Pancreas (tissue), 10 donors: Measurements from ENCODE around the gene CYS1. TPM values are rescaled to one million over a fixed set of nuclear protein-coding genes. Genes with fewer than 3 reads are reported as not detected.

Experiments used
- ATAC-seq, 4 donors: fragments of 200-7000 bp; cut with Tn5 transposase; one replicate each; pipeline versions ENCODE4 v1.8.0 to v1.9.1; 2020; ENCODE audit warnings: mild to moderate bottlenecking in 4 of 4, moderate library complexity in 4 of 4
- DNase-seq, 6 donors: peaks; one replicate each; pipeline ENCODE4 v3.0.0-alpha.2; 2020
- FAIRE-seq: peaks from 2 replicates; lab custom pipeline; 2012; peaks lifted over from hg19 to GRCh38; lab: Jason Lieb, UNC
- H3K27ac ChIP-seq, 4 donors: fragments of 200-600 bp; sonication (generic); 1 replicate in 3 of 4; 2 replicates in 1 of 4; pipeline versions ENCODE4 v1.5.0 to v1.8.0; 2020
- H3K27me3 ChIP-seq, 4 donors: fragments of 200-600 bp; one replicate each; pipeline ENCODE4 v1.8.0; 2021
- H3K36me3 ChIP-seq, 3 donors: fragments of 200-600 bp; sonication (generic) in 1 of 3; one replicate each; pipeline versions ENCODE4 v1.5.0 to v1.8.0; 2020 to 2021
- H3K4me1 ChIP-seq, 3 donors: fragments of 200-600 bp; one replicate each; pipeline ENCODE4 v1.8.0; 2021
- H3K4me3 ChIP-seq, 4 donors: fragments of 200-600 bp; sonication (generic) in 2 of 4; one replicate each; pipeline versions ENCODE4 v1.5.0 to v1.8.0; 2020 to 2021
- H3K9me3 ChIP-seq, 4 donors: fragments of 200-600 bp; one replicate each; pipeline ENCODE4 v1.8.0; 2021
- WGBS, 2 donors: extraction: QIAGEN DNeasy Blood & Tissue Kit; methylation state at CpG; one replicate each; pipeline ENCODE4 v1.1.7; 2013; 5-methylcytosine and 5-hydroxymethylcytosine counted together
- intact Hi-C, 3 donors: fragments of 100-400 bp; cut with DNase I; formaldehyde crosslinking; loops; one replicate each; pipeline versions ENCODE4 v1.11.1 to v1.14.2; 2022
- polyA plus RNA-seq, 2 donors: library from polyadenylated mRNA; stranded (reverse); fragments of 200-250 nt; gene quantifications; one replicate each; pipeline ENCODE4 v1.2.3, GENCODE V29; 2013
- total RNA-seq, 6 donors: library from RNA; stranded (reverse); fragmentation: NEBNext Ultra II Directional in 4 of 6; extraction: Animal tissue kit (Norgen Biotek cat#: 25700) in 4 of 6; gene quantifications; one replicate each; pipeline versions ENCODE4 v1.2.1 to v1.2.4, GENCODE V29; 2021 to 2023
- TF ChIP-seq, protein P1 (sequence below), 4 donors: fragments of 200-600 bp; sonication (generic) in 3 of 4; IDR thresholded peaks; one replicate each; pipeline versions ENCODE4 v1.5.0 to v1.8.0; 2021; ENCODE audit warnings: antibody characterized with exemption in 4 of 4
- donor health status: healthy with polysubstance abuse.
- donor health status: DM: no; HTN: no; CAD: no; lungs with moderate emphysema.
- donor health status: DM: no; HTN: no; CAD: no.
- donor health status: control.
- donor health status: control.
- donor health status: Bipolar disorder and iron deficiency.
- donor health status: DM: yes; HTN: yes; CAD: no.
- donor health status: DM: no; HTN: no; CAD: no.
- donor health status: DM: no; HTN: no; CAD: no.
- donor health status: DM: yes; HTN: yes; CAD: no.

The CYS1 gene
- total and polyA plus RNA-seq, 8 donors, result 18.9 to 51.3 (median 21.7) TPM

DNA sequence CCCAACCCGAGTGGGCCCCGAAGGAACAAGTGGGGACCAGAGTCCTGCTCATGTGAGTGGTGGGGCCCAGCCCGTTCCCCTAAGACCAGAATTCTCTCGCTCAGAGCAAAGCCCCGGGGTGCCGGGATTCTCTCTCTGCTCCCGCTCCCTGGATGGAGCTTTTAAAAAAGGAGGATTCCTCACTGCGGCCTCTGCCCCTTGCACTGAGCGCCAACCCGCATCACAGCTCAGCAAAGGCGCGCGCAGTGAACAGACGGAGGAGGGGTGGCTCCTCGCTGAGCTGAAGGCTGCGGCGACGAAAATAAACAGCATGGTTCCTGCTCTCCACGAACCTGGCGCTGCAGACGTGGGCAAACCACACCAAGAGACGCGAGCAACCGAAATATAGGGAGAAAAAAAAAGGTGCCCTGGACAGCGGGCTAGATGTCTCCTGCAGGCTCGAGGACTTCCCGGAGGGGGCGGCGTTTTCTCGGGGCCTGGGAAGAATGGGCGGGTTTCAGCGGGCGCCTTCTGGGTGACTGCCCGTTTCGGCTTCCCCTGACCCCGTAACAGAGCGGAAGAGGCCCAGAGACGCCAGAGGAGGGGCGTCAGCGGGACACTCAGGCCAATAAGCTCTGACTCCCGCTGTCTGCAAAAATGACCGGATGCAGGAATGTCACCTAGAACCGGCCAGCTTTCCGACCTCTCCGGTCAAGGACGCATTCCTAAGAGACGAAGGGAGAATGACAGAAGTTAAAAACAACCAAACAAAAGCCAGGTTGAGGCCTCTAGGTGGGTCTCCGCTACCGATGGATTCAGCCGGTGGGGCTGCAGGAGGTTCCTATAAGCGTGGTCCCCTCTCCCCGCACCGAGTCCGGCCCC, 37.7 kb downstream of the CYS1 start:
- intact Hi-C loops, result no loop called here
- H3K4me3 ChIP-seq, result peak overlapping the region; percentile 7 to 42 (median 28)
- peaks cover 42 to 51% (median 44%) of the 10 kb centered on the region in 3 donors for H3K4me1 ChIP-seq
- TF ChIP-seq, protein P1, sequence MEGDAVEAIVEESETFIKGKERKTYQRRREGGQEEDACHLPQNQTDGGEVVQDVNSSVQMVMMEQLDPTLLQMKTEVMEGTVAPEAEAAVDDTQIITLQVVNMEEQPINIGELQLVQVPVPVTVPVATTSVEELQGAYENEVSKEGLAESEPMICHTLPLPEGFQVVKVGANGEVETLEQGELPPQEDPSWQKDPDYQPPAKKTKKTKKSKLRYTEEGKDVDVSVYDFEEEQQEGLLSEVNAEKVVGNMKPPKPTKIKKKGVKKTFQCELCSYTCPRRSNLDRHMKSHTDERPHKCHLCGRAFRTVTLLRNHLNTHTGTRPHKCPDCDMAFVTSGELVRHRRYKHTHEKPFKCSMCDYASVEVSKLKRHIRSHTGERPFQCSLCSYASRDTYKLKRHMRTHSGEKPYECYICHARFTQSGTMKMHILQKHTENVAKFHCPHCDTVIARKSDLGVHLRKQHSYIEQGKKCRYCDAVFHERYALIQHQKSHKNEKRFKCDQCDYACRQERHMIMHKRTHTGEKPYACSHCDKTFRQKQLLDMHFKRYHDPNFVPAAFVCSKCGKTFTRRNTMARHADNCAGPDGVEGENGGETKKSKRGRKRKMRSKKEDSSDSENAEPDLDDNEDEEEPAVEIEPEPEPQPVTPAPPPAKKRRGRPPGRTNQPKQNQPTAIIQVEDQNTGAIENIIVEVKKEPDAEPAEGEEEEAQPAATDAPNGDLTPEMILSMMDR (IDR thresholded peaks at IDR 0.05), result no peak
- peak; percentile 2 to 22 (median 12) for ATAC-seq
- peaks cover 0 to 7% (median 4%) of the 10 kb centered on the region in 3 donors for H3K36me3 ChIP-seq
- no peaks in the 10 kb centered on the region for H3K9me3 ChIP-seq
- peak; percentile 80 to 89 (median 83) for DNase-seq
- peak overlapping the region; percentile 92 to 97 (median 94) for H3K27ac ChIP-seq
- H3K27me3 ChIP-seq, result no peaks in the 10 kb centered on the region
- WGBS, 2 donors, result 11 to 15% methylated on average over 52 to 54 of the region's 54 CpGs
- FAIRE-seq, result no peak

GRCh38 chr2:10041711-10042110, 38.5 kb downstream of the CYS1 start:
- Histone ChIP-seq H3K4me3 (peak overlapping the region in 1 of 4 donors; percentile 42), H3K4me1 (peaks cover 39 to 51% (median 40%) of the 10 kb centered on the region in 3 donors), H3K9me3 (no peaks in the 10 kb centered on the region), H3K27ac (peak overlapping the region; percentile 92 to 97 (median 94)), H3K27me3 (no peaks in the 10 kb centered on the region), H3K36me3 (peaks cover 0 to 2% (median 0%) of the 10 kb centered on the region in 3 donors)
- ATAC-seq (no peak), FAIRE-seq (no peak), DNase-seq (peak in 2 of 6 donors; percentile 59 to 63)
- intact Hi-C loops, result no loop called here
- WGBS, 2 donors, result 90 to 93% methylated on average over 14 of the region's 14 CpGs
- TF ChIP-seq, protein P1 (IDR thresholded peaks at IDR 0.05), result no peak

- intact Hi-C loops, result no loop called here
- no peak for FAIRE-seq
- peak in 5 of 6 donors; percentile 82 to 88 (median 87) for DNase-seq
- H3K36me3 ChIP-seq, result no peaks in the 10 kb centered on the region
- H3K4me3 ChIP-seq, result no peak overlapping the region
- H3K27ac ChIP-seq, result peak overlapping the region; percentile 92 to 97 (median 94)
- peak; percentile 10 to 35 (median 22) for ATAC-seq
- peaks cover 42 to 50% (median 47%) of the 10 kb centered on the region in 3 donors for H3K4me1 ChIP-seq
- H3K9me3 ChIP-seq, result no peaks in the 10 kb centered on the region
- H3K27me3 ChIP-seq, result no peaks in the 10 kb centered on the region
- TF ChIP-seq, protein P1 (IDR thresholded peaks at IDR 0.05), result no peak
- 48 to 50% methylated on average over 16 of the region's 16 CpGs for WGBS, 2 donors
These were observed 40.4 kb downstream of the CYS1 start for GRCh38 chr2:10039658-10040410.

DNA sequence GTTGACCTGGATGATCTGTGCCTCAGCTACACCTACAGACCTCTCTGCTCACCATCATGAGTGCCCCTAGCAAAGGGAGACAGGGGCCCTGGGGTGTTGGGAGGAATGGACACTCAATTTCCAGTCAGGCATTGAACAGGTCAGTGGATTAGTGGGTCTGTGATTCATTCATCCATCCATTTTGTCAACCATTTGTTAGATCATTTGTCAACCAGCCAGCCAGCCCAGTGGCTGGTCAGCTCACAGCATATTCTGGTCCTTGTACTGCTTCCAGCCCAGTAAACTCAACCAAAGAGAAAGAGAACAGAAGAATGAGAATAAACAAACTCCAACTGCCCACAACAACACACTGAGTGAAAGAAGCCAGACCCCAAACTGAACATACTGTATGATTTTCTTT, 41.5 kb downstream of the CYS1 start:
- Histone ChIP-seq H3K27me3 (no peaks in the 10 kb centered on the region), H3K27ac (no peak overlapping the region), H3K4me1 (peaks cover 42 to 50% (median 47%) of the 10 kb centered on the region in 3 donors), H3K36me3 (no peaks in the 10 kb centered on the region), H3K4me3 (no peak overlapping the region), H3K9me3 (no peaks in the 10 kb centered on the region)
- intact Hi-C loops, result no loop called here
- ATAC-seq (no peak), DNase-seq (peak in 1 of 6 donors; percentile 8), FAIRE-seq (no peak)
- TF ChIP-seq, protein P1 (IDR thresholded peaks at IDR 0.05), result no peak
